ENCODE results near the gene STAMBPL1. TPM values are rescaled to one million over a fixed set of nuclear protein-coding genes. Genes with fewer than 3 reads are reported as not detected.

The STAMBPL1 gene
- total and polyA plus RNA-seq, 2 donors (not counting 3 experiments of a cell fraction or from before 2014, with no cell fraction given): 0.70 to 1.8 TPM

DNA sequence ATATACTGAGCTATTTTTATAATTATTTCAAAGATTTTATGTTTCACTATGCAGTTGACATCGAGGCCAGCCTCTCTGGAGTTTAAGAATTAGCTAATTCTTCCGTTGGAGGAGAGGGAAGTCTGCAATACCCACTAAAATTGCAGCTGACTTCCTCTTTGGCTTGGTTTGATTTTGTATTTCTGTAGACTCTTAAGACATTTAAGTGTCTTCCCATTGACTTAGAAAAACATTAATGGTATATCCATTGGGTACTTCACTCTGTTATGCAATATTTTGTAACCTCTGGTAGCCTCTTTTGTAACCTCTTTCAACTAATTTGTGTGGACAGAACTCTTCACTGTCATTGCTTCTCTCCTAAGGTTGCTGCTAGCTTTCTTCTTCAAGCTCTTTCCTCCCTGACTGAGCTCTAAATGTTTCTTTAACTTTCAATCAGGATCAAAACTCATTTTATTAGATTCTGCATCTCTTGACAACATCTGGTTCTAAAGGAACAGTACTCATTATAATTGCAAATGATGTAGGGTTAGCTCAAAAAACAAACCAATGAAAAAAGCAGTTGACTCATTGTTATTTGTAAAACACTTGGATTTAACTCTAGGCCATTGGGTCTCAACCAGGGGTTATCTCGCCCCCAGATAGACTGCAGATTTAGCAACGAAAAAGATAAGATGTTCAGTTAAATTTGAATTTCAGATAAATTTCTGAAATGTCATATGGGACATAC is 26.7 kb upstream of the STAMBPL1 start:
- Histone ChIP-seq H3K36me3 (ENCODE audit: control insufficient read depth in 2 of 2, extremely low read depth in 1 of 2, insufficient read depth in 2 of 2, low read length in 2 of 2) (no peaks in the 10 kb centered on the region), H3K4me1 (ENCODE audit: control insufficient read depth, extremely low read depth, insufficient read depth, low read length) (peaks cover 4% of the 10 kb centered on the region), H3K9me1 (replicated peaks; ENCODE audit: control insufficient read depth, extremely low read depth, insufficient read depth, low read length) (no peaks in the 10 kb centered on the region), H3K27me3 (ENCODE audit: control insufficient read depth in 2 of 2, insufficient read depth in 2 of 2, low read length in 2 of 2) (peaks cover 0 to 7% of the 10 kb centered on the region in 2 experiments), H3K4me3 (replicated peaks in 1 of 3; ENCODE audit: insufficient read depth in 1 of 3, low read depth in 1 of 3, low read length in 3 of 3) (no peak overlapping the region), H4K20me1 (replicated peaks; ENCODE audit: control insufficient read depth, extremely low read depth, insufficient read depth, low read length) (no peaks in the 10 kb centered on the region), H3K27ac (ENCODE audit: insufficient read depth, low read depth, low read length) (no peak overlapping the region), H3K79me2 (ENCODE audit: control insufficient read depth, insufficient read depth, low read length) (no peaks in the 10 kb centered on the region), H3K9me3 (replicated peaks; ENCODE audit: control insufficient read depth, insufficient read depth, low read length) (no peaks in the 10 kb centered on the region), H2AFZ (ENCODE audit: low read depth, low read length) (no peak overlapping the region), H3K4me2 (ENCODE audit: insufficient read depth, low read length) (no peak overlapping the region), H3K9ac (replicated peaks; ENCODE audit: extremely low read depth, insufficient read depth, low read length) (no peak overlapping the region)
- CTCF ChIA-PET: interaction anchor here (0.8 to 1.6 kb wide), 4 partner anchors 11 to 79 kb away, joined by 3 to 4 read pairs (median 3); no protein-coding TSS in a partner anchor
- no TSS peak for BruUV-seq (replicated peaks)
- TF ChIP-seq POLR2AphosphoS5 (IDR thresholded peaks at IDR 0.05; ENCODE audit: insufficient read depth, low read depth, low read length): no peak
- no peak for TF ChIP-seq JUN (IDR thresholded peaks at IDR 0.05; ENCODE audit: borderline replicate concordance, insufficient read depth, insufficient read length, low read depth)
- no peak for TF ChIP-seq MYC (IDR thresholded peaks at IDR 0.05; ENCODE audit: low read depth, low read length)
- TF ChIP-seq POLR2A (IDR thresholded peaks at IDR 0.05; ENCODE audit: low read depth, low read length): no peak
- no peak for TF ChIP-seq FOS (IDR thresholded peaks at IDR 0.05; ENCODE audit: borderline replicate concordance, insufficient read depth, low read length)
- no peak for TF ChIP-seq GATA2 (IDR thresholded peaks at IDR 0.05; ENCODE audit: insufficient read depth, insufficient read length, low read depth, low read length)
- TF ChIP-seq, protein P1, sequence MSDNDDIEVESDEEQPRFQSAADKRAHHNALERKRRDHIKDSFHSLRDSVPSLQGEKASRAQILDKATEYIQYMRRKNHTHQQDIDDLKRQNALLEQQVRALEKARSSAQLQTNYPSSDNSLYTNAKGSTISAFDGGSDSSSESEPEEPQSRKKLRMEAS (IDR thresholded peaks at IDR 0.05; ENCODE audit: insufficient read depth, insufficient read length): no peak
- TF ChIP-seq, protein P2, sequence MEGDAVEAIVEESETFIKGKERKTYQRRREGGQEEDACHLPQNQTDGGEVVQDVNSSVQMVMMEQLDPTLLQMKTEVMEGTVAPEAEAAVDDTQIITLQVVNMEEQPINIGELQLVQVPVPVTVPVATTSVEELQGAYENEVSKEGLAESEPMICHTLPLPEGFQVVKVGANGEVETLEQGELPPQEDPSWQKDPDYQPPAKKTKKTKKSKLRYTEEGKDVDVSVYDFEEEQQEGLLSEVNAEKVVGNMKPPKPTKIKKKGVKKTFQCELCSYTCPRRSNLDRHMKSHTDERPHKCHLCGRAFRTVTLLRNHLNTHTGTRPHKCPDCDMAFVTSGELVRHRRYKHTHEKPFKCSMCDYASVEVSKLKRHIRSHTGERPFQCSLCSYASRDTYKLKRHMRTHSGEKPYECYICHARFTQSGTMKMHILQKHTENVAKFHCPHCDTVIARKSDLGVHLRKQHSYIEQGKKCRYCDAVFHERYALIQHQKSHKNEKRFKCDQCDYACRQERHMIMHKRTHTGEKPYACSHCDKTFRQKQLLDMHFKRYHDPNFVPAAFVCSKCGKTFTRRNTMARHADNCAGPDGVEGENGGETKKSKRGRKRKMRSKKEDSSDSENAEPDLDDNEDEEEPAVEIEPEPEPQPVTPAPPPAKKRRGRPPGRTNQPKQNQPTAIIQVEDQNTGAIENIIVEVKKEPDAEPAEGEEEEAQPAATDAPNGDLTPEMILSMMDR (IDR thresholded peaks at IDR 0.05; ENCODE audit: extremely low read depth in 1 of 2, insufficient read depth in 1 of 2, low read depth in 1 of 2, low read length in 2 of 2): no peak
- no peak for TF ChIP-seq EZH2 (IDR thresholded peaks at IDR 0.05; ENCODE audit: borderline replicate concordance, low read depth, low read length, severe bottlenecking)
- intact Hi-C loops (cut with micrococcal nuclease): no loop called here
- no peak for DNase-seq (ENCODE audit: low read depth, low spot score)
- dilution Hi-C loops (cut with MboI; ENCODE audit: extremely low pct_ligation_motif_present, low sequenced_read_pairs): no loop called here
- no peak for FAIRE-seq
- POLR2A ChIA-PET: no interaction called here

Data from endothelial cell of umbilical vein (primary cell).